ENCODE results near the gene KRT33A.

Gene KRT33A

GRCh38 chr17:41302981-41303380 lies 47.6 kb downstream of the KRT33A start:
- DNase-seq (ENCODE audit: low read depth in 2 of 2), result no peak
- no peak overlapping the region for H3K4me3 ChIP-seq (replicated peaks in 1 of 2; ENCODE audit: low read depth in 2 of 2, low read length in 2 of 2)
- no peak for TF ChIP-seq CTCF (IDR thresholded peaks at IDR 0.05; ENCODE audit: low read depth, low read length)

GRCh38 chr17:41301916-41302901 lies 48.4 kb downstream of the KRT33A start, which contains the start of gene KRTAP29-1:
TSS of gene KRTAP29-1 (minus strand) at chr17:41302851. CDS start at chr17:41302851, 0 bp downstream.
- TF ChIP-seq CTCF (IDR thresholded peaks at IDR 0.05; ENCODE audit: low read depth, low read length), result no peak
- no peak for DNase-seq (ENCODE audit: low read depth in 2 of 2)
- no peak within 1 kb of the TSS for H3K4me3 ChIP-seq (replicated peaks in 1 of 2; ENCODE audit: low read depth in 2 of 2, low read length in 2 of 2)

GRCh38 chr17:41301204-41301790 lies 49.3 kb downstream of the KRT33A start:
- TF ChIP-seq CTCF (IDR thresholded peaks at IDR 0.05; ENCODE audit: low read depth, low read length), result no peak

GRCh38 chr17:41298458-41299135 lies 52.0 kb downstream of the KRT33A start:
- no peak for TF ChIP-seq CTCF (IDR thresholded peaks at IDR 0.05; ENCODE audit: low read depth, low read length)
- H3K4me3 ChIP-seq (replicated peaks in 1 of 2; ENCODE audit: low read depth in 2 of 2, low read length in 2 of 2), result no peak overlapping the region
- DNase-seq (ENCODE audit: low read depth in 2 of 2), result no peak

More at GRCh38 chr17:41301204-41301790, 49.3 kb downstream of the KRT33A start:
- H3K4me3 ChIP-seq (replicated peaks in 1 of 2; ENCODE audit: low read depth in 2 of 2, low read length in 2 of 2), result no peak overlapping the region
- no peak for DNase-seq (ENCODE audit: low read depth in 2 of 2)

- TF ChIP-seq CTCF (IDR thresholded peaks at IDR 0.05; ENCODE audit: low read depth, low read length), result no peak
Measured at GRCh38 chr17:41296846-41297245, 53.8 kb downstream of the KRT33A start.

More at GRCh38 chr17:41296846-41297245, 53.8 kb downstream of the KRT33A start:
- DNase-seq (ENCODE audit: low read depth in 2 of 2), result no peak
- H3K4me3 ChIP-seq (replicated peaks in 1 of 2; ENCODE audit: low read depth in 2 of 2, low read length in 2 of 2), result no peak overlapping the region

Data from cardiac fibroblast (primary cell).